ENCODE results near the gene KRTAP10-4.

The KRTAP10-4 gene

DNA sequence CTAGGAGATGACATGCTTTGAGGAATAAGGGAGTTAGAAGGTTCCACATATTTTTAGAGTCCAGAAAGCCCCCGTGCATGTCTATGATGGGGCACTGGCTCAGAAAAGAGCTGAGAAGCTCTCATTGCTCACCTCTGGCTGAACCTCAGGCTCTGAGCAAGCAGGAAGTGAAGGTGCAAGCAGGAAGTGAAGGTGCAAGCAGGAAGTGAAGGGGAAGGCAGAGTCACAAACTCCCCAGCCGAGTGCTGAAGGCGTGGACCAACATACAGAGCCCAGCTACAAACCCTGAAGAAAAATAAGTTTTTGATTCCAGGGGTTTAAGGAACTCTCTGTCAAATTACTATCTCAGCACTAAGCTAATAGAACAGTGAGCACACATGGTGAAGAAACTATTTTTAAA lies 45.4 kb downstream of the KRTAP10-4 start:
- no peak for DNase-seq

DNA sequence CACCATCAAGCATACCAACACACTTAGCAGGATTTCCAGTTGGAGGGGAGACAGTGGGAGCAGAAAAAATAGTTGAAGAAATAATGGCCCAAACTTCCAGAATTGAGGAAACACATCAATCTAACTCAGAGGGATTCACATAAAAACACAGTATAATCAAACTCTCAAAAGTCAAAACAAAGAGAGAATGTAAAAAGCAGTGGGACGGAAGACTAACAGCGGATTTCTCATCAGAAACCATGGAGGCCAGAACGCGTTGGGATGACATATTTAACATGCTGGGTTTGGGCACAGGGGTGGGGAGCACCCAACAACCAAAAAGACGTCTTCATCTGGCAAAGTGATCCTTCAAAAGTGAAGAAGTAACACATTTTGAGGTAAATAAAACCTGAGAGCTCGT lies 46.4 kb downstream of the KRTAP10-4 start:
- no peak for DNase-seq

DNA sequence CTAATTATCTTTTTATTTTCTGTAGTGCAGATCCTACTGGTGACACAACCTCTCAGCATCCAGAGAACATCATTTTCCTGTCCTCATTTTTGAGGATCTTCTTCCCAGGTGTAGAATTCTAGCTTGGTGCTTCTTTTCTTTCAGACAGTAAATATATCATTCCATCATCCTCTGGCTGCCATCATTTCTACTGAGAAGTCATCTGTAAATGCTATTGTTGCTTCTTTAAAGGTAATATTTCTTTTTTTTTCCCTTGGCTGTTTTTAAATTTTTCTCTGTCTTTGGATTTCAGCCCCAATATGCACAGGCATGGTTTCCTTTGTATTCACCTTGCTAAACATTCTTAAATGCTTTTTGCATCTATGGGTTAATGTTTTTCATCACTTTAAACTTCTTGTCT lies 50.0 kb downstream of the KRTAP10-4 start:
- DNase-seq = no peak

All from SHP77 treated with DMSO at 0.1 percent for 48 hours (cell line).